Measurements from ENCODE around the gene KCNK3.
"Not testable (repeated sequence)": the region's sequence is repeated elsewhere in the genome, so short reads cannot be mapped to it uniquely, and the experiment has no call there.

Gene KCNK3

GRCh38 chr2:26692279-26692896, at the start of gene KCNK3:
Gene KCNK3, plus strand, starts transcription at chr2:26692722. Its CDS starts 154 bp downstream, at chr2:26692876.
- DNase-seq: peak; percentile 86

GRCh38 chr2:26644188-26644835, 48.2 kb upstream of the KCNK3 start:
- DNase-seq: no peak

GRCh38 chr2:26645762-26646161, 46.8 kb upstream of the KCNK3 start:
- no peak for DNase-seq

- no peak for DNase-seq
These were observed 45.4 kb upstream of the KCNK3 start for GRCh38 chr2:26646986-26647672.

GRCh38 chr2:26647981-26648380, 44.5 kb upstream of the KCNK3 start:
- no peak for DNase-seq

GRCh38 chr2:26648516-26648915, 44.0 kb upstream of the KCNK3 start:
- no peak for DNase-seq

- no peak for DNase-seq
These were observed 43.2 kb upstream of the KCNK3 start for GRCh38 chr2:26649322-26649721.

GRCh38 chr2:26649992-26650712, 42.4 kb upstream of the KCNK3 start:
- no peak for DNase-seq

- DNase-seq: no peak
These were observed 41.6 kb upstream of the KCNK3 start for GRCh38 chr2:26650713-26651469.

- no peak for DNase-seq
These were observed 41.1 kb upstream of the KCNK3 start for GRCh38 chr2:26651470-26651771.

- DNase-seq: no peak
These were observed 40.7 kb upstream of the KCNK3 start for GRCh38 chr2:26651799-26652198.

GRCh38 chr2:26652361-26653041, 40.0 kb upstream of the KCNK3 start:
- DNase-seq: no peak

- DNase-seq: no peak
These were observed 39.1 kb upstream of the KCNK3 start for GRCh38 chr2:26653207-26654060.

- no peak for DNase-seq
These were observed 38.5 kb upstream of the KCNK3 start for GRCh38 chr2:26654061-26654340.

- DNase-seq: not testable (repeated sequence)
These were observed 37.4 kb upstream of the KCNK3 start for GRCh38 chr2:26655120-26655519.

- DNase-seq: no peak
These were observed 36.8 kb upstream of the KCNK3 start for GRCh38 chr2:26655611-26656195.

- DNase-seq: no peak
These were observed 35.3 kb upstream of the KCNK3 start for GRCh38 chr2:26657265-26657664.

GRCh38 chr2:26658691-26659346, 33.7 kb upstream of the KCNK3 start:
- no peak for DNase-seq

GRCh38 chr2:26660363-26660962, 32.1 kb upstream of the KCNK3 start:
- DNase-seq: no peak

GRCh38 chr2:26665296-26665695, 27.2 kb upstream of the KCNK3 start:
- DNase-seq: not testable (repeated sequence)

All from NCI-H69 (cell line).